GM23248 (cell line): ENCODE measurements around the gene COPS3.

Source experiments
- EZH2 ChIP-seq: fragments of 200-600 bp; sonication (generic); IDR thresholded peaks from 2 replicates; pipeline ENCODE4 v1.6.1; 2018; ENCODE audit warnings: antibody characterized with exemption, mild to moderate bottlenecking; ENCODE audit not compliant: insufficient read depth, poor library complexity, severe bottlenecking
- EZH2phosphoT487 ChIP-seq: fragments of 200-600 bp; sonication (generic); IDR thresholded peaks from 2 replicates; pipeline ENCODE4 v1.6.1; 2018; ENCODE audit warnings: antibody characterized with exemption, moderate library complexity, mild to moderate bottlenecking, low read depth; ENCODE audit not compliant: insufficient read depth

GRCh38 chr17:17246879-17247278, 34.2 kb downstream of the COPS3 start:
- TF ChIP-seq EZH2 (no peak), EZH2phosphoT487 (no peak)
